K562 (cell line): Measurements from ENCODE around the gene EZH1. TPM values are rescaled to one million over a fixed set of nuclear protein-coding genes. Genes with fewer than 3 reads are reported as not detected.
A peak's percentile ranks its signal among the peaks of the same experiment; 100 is the strongest.

Experiments used
- ATAC-seq: fragments of 200-7000 bp; cut with Tn5 transposase; 3 replicates; pipeline ENCODE4 v1.9.1; 2020; ENCODE audit warnings: moderate library complexity
- BruUV-seq: library from RNA; stranded (reverse); fragments of 400-500 nt; replicated peaks from 2 replicates; lab custom pipeline; 2021; lab: Mats Ljungman, UMichigan
- CTCF ChIA-PET: fragments of 300-600 bp; formaldehyde crosslinking; extraction: SDS; loops from one replicate; lab custom pipeline; 2021; ENCODE audit warnings: low intra/inter-chr PET ratio; lab: Yijun Ruan, JAX
- POLR2A ChIA-PET: fragments of 300-600, 350-650 bp; sonication (Branson Sonifier 250); formaldehyde crosslinking; extraction: SDS; loops from one replicate; lab custom pipeline; 2021; ENCODE audit warnings: antibody characterized with exemption, inconsistent platforms; lab: Yijun Ruan, JAX
- DNase-seq, 4 experiments: peaks; one replicate each; pipeline versions ENCODE4 v3.0.0 to v3.0.0-alpha.2; 2011 to 2018; ENCODE audit warnings: low spot score in 3 of 4, mixed read lengths in 3 of 4; ENCODE audit errors: extremely low read depth in 1 of 4
- FAIRE-seq: peaks from 2 replicates; lab custom pipeline; 2011; peaks lifted over from hg19 to GRCh38; lab: Jason Lieb, UNC
- H2AFZ ChIP-seq: 2 replicates; pipeline ENCODE4 v1.6.0; 2011; ENCODE audit warnings: low read depth, low read length, control low read depth, inconsistent platforms
- H3K27ac ChIP-seq: fragments of 200-600 bp; 3 replicates; pipeline ENCODE4 v1.8.0; 2011; ENCODE audit warnings: low read depth, mild to moderate bottlenecking, control low read depth, inconsistent platforms, low read length, moderate library complexity, mixed read lengths; ENCODE audit errors: extremely low read depth
- H3K27me3 ChIP-seq, 2 experiments: fragments of 300-600 bp in 1 of 2; 2 replicates in 1 of 2; 3 replicates in 1 of 2; pipeline versions ENCODE4 v1.6.0 to v1.8.0; 2011; ENCODE audit warnings: inconsistent platforms in 2 of 2, low read length in 2 of 2, mild to moderate bottlenecking in 1 of 2, mixed read lengths in 1 of 2, moderate library complexity in 1 of 2; ENCODE audit not compliant: control insufficient read depth in 2 of 2, insufficient read depth in 2 of 2
- H3K36me3 ChIP-seq: fragments of 300-600 bp; 3 replicates; pipeline ENCODE4 v1.8.0; 2011; ENCODE audit warnings: mild to moderate bottlenecking, low read length, inconsistent platforms; ENCODE audit not compliant: control insufficient read depth, insufficient read depth
- H3K4me1 ChIP-seq, 2 experiments: fragments of 200-600 bp in 1 of 2; replicated peaks in 1 of 2; 2 replicates in 1 of 2; 3 replicates in 1 of 2; pipeline versions ENCODE4 v1.5.1 to v1.8.0; 2011; ENCODE audit warnings: inconsistent platforms in 2 of 2, low read length in 2 of 2, mild to moderate bottlenecking in 1 of 2, mixed read lengths in 1 of 2, moderate library complexity in 1 of 2; ENCODE audit not compliant: control insufficient read depth in 2 of 2, insufficient read depth in 2 of 2
- H3K4me2 ChIP-seq: 2 replicates; pipeline ENCODE4 v1.6.1; 2011; ENCODE audit warnings: low read length, control low read depth, inconsistent platforms, mixed read lengths; ENCODE audit not compliant: insufficient read depth
- H3K4me3 ChIP-seq: fragments of 200-600 bp; sonication (generic), shearing (Covaris generic); 2 replicates; pipeline ENCODE4 v1.5.1; 2016; ENCODE audit warnings: control low read depth, inconsistent platforms
- H3K79me2 ChIP-seq: fragments of 200-600 bp; 3 replicates; pipeline ENCODE4 v1.8.0; 2011; ENCODE audit warnings: low read length, inconsistent platforms; ENCODE audit not compliant: control insufficient read depth, insufficient read depth
- H3K9ac ChIP-seq, 2 experiments: 2 replicates each; pipeline versions ENCODE4 v1.6.0 to v1.6.1; 2011; ENCODE audit warnings: low read depth in 2 of 2, low read length in 2 of 2, control low read depth in 1 of 2, inconsistent platforms in 1 of 2, mild to moderate bottlenecking in 1 of 2, mixed read lengths in 1 of 2; ENCODE audit not compliant: insufficient read depth in 1 of 2
- H3K9me1 ChIP-seq: one replicate; pipeline ENCODE4 v1.6.0; 2011; ENCODE audit warnings: inconsistent platforms, mild to moderate bottlenecking, low read length, moderate library complexity; ENCODE audit not compliant: control insufficient read depth, insufficient read depth
- H3K9me3 ChIP-seq: replicated peaks from 2 replicates; pipeline ENCODE4 v1.5.1; 2011; ENCODE audit warnings: low read depth, low read length, inconsistent platforms; ENCODE audit not compliant: control insufficient read depth, insufficient read depth
- H4K20me1 ChIP-seq: replicated peaks from 2 replicates; pipeline ENCODE4 v1.6.1; 2011; ENCODE audit warnings: low read length, inconsistent platforms, mixed read lengths; ENCODE audit not compliant: control insufficient read depth, insufficient read depth
- ARNT ChIP-seq, 2 experiments: fragments of 450-650 bp; IDR thresholded peaks; 2 replicates each; pipeline ENCODE4 v1.6.1; 2016; ENCODE audit warnings: mild to moderate bottlenecking in 1 of 2
- BACH1 ChIP-seq: fragments of 200-800 bp; sonication (Bioruptor generic); IDR thresholded peaks from 2 replicates; pipeline ENCODE4 v1.6.1; 2016; ENCODE audit warnings: missing genetic modification characterization, missing compliant biosample characterization
- GABPA ChIP-seq: fragments of 200-800 bp; sonication (Bioruptor generic); conservative IDR thresholded peaks from 2 replicates; pipeline ENCODE4 v1.6.1; 2016; ENCODE audit warnings: low read depth, missing genetic modification characterization, missing compliant biosample characterization
- LCOR ChIP-seq: sonication (generic); formaldehyde crosslinking; IDR thresholded peaks from 2 replicates; pipeline ENCODE4 v1.8.0; 2022; ENCODE audit warnings: mild to moderate bottlenecking, missing genetic modification reagents
- MAFF ChIP-seq: IDR thresholded peaks from 2 replicates; pipeline ENCODE4 v1.6.1; 2012; ENCODE audit warnings: low read length, improper control_type of control experiment
- VEZF1 ChIP-seq: fragments of 200-800 bp; sonication (Bioruptor generic); IDR thresholded peaks from 2 replicates; pipeline ENCODE4 v1.6.1; 2017; ENCODE audit warnings: missing genetic modification characterization, missing compliant biosample characterization
- ZBTB11 ChIP-seq, 3 experiments: fragments of 200-800 bp in 1 of 3; fragments of 250-450 bp in 1 of 3; fragments of 450-650 bp in 1 of 3; sonication (Bioruptor Pico) in 1 of 3; sonication (Bioruptor generic) in 1 of 3; formaldehyde crosslinking in 1 of 3; IDR thresholded peaks; 2 replicates each; pipeline versions ENCODE4 v1.6.1 to v1.8.0; 2016 to 2022; ENCODE audit warnings: mild to moderate bottlenecking in 2 of 3, missing genetic modification characterization in 2 of 3, missing compliant biosample characterization in 1 of 3, moderate library complexity in 1 of 3
- ZNF274 ChIP-seq: IDR thresholded peaks from 2 replicates; pipeline ENCODE4 v1.6.1; 2011; ENCODE audit warnings: low read depth, mild to moderate bottlenecking, low read length, moderate library complexity, borderline replicate concordance
- ZNF316 ChIP-seq: fragments of 450-650 bp; IDR thresholded peaks from 2 replicates; pipeline ENCODE4 v1.6.1; 2016
- whole genome bisulfite sequencing: fragments of 100-300 bp; shearing (Covaris generic); methylation state at CpG from one replicate; pipeline ENCODE4 v1.1.6; 2016; ENCODE audit warnings: low coverage, mixed read lengths; ENCODE audit not compliant: insufficient coverage; ENCODE audit errors: missing lambda C conversion rate; 5-methylcytosine and 5-hydroxymethylcytosine counted together
- in situ Hi-C: fragments of 300-500 bp; cut with MboI; formaldehyde crosslinking; loops from 4 replicates; pipeline ENCODE4 v1.15.0; 2018; ENCODE audit warnings: inconsistent platforms, mixed read lengths
- intact Hi-C: fragments of 100-400 bp; cut with micrococcal nuclease; formaldehyde crosslinking; loops from 2 replicates; pipeline ENCODE4 v1.14.2; 2022
- polyA plus RNA-seq, 8 experiments: library from polyadenylated mRNA; depleted of rRNA in 4 of 8; stranded (reverse) in 5 of 8; unstranded in 3 of 8; fragments of >200 nt; fragmentation: Nextera tagmentation in 2 of 8; fragmentation: Illumina TruSeq in 1 of 8; extraction: Ambion mirVana in 2 of 8; extraction: Trizol in 1 of 8; gene quantifications; 2 replicates each; pipeline versions ENCODE4 v1.2.1 to v1.2.3, GENCODE V29; 2011 to 2014; ENCODE audit warnings: inconsistent platforms in 1 of 8, missing spikeins in 1 of 8
- total RNA-seq, 7 experiments: library from RNA; depleted of rRNA in 6 of 7; stranded (reverse); fragments of >200 nt in 6 of 7; fragmentation: Illumina TruSeq in 2 of 7; extraction: Trizol in 2 of 7; gene quantifications; 2 replicates each; pipeline versions ENCODE4 v1.2.1 to v1.2.3, GENCODE V29; 2011 to 2021; ENCODE audit warnings: low replicate concordance in 1 of 7
- TF ChIP-seq, protein P1 (sequence below): fragments of 450-650 bp; IDR thresholded peaks from 2 replicates; pipeline ENCODE4 v1.6.1; 2017; ENCODE audit warnings: antibody characterized with exemption, mild to moderate bottlenecking
- TF ChIP-seq, protein P2 (sequence below), 2 experiments: fragments of 250-450 bp in 1 of 2; fragments of 450-650 bp in 1 of 2; sonication (Bioruptor Pico) in 1 of 2; IDR thresholded peaks; 2 replicates each; pipeline versions ENCODE4 v1.6.1 to v1.8.0; 2016 to 2021; ENCODE audit warnings: mild to moderate bottlenecking in 2 of 2, moderate library complexity in 2 of 2, missing compliant biosample characterization in 1 of 2, missing genetic modification characterization in 1 of 2

EZH1 gene
- total and polyA plus RNA-seq, 9 of the 15 experiments (the other 6 are each of a cell fraction or from before 2014, with no cell fraction given), result 8.6 to 40.8 (median 22.9) TPM

DNA sequence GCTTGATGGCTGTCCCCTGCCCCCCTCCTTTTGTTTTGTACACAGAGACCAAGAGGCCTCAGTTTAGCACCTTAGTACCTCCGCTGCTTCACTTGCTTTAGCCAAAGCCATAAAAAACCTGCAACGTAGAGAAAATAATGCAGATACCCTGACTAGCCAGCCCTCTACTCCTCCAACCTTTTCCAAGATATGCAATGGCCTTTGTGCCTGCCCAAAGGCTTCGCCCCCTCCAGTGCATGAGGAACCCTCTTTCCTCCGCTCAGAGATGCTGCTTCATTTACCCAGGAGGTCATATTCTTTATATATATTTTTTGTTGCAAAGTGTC lies 45.5 kb downstream of the EZH1 start:
- H3K9me1 ChIP-seq, result no peaks in the 10 kb centered on the region
- peak overlapping the region; percentile 70 for H3K4me2 ChIP-seq
- peak overlapping the region; percentile 71 for H3K27ac ChIP-seq
- in situ Hi-C loops (no loop called here), intact Hi-C loops (loop anchor here (1.0 kb wide), 1 partner anchor 21 kb away; no protein-coding TSS in a partner anchor)
- H3K4me3 ChIP-seq, result no peak overlapping the region
- DNase-seq, result no peak
- H2AFZ ChIP-seq, result peak overlapping the region; percentile 29; the same call in 1 of the 2 replicates
- ChIA-PET POLR2A (interaction anchor here (0.6 to 2.5 kb wide), 13 partner anchors 8 to 241 kb away, joined by 3 to 17 read pairs (median 6); partner anchors contain the start of gene PLEKHH3), CTCF (interaction anchor here (0.7 kb wide), 1 partner anchor 11 kb away, joined by 5 read pairs; no protein-coding TSS in a partner anchor)
- no peak for FAIRE-seq
- H3K4me1 ChIP-seq, result peaks cover 28 to 34% of the 10 kb centered on the region in 2 experiments
- H4K20me1 ChIP-seq, result no peaks in the 10 kb centered on the region
- no TSS peak for BruUV-seq
- H3K79me2 ChIP-seq, result no peaks in the 10 kb centered on the region
- peaks cover 30% of the 10 kb centered on the region for H3K36me3 ChIP-seq
- ATAC-seq, result peak; percentile 34
- no peaks in the 10 kb centered on the region for H3K27me3 ChIP-seq
- WGBS, result 9% methylated on average over 4 of the region's 4 CpGs
- H3K9ac ChIP-seq, result peak overlapping the region in 1 of 2 experiments; percentile 24; a peak in 1 of 4 replicates
- no peaks in the 10 kb centered on the region for H3K9me3 ChIP-seq
- TF ChIP-seq GABPA (tag) (0 out of 2 replicates have a peak, but pooled peaks have one; percentile 27), BACH1 (tag) (0 out of 2 replicates have a peak, but pooled peaks have one; percentile 13), ZNF274 (peak; percentile 12; the same call in 1 of the 2 replicates), ZNF316 (0 out of 2 replicates have a peak, but pooled peaks have one; percentile 1), ARNT (IDR thresholded peaks at IDR 0.05) (no peak), VEZF1 (CRISPR knock-in tag) (peak; percentile 79), LCOR (no peak), ZBTB11 (CRISPR knock-in tag; IDR thresholded peaks at IDR 0.05) (0 out of 6 replicates have a peak, but pooled peaks of 1 of the 3 experiments have one; percentile 39), MAFF (peak; percentile 1; the same call in 1 of the 2 replicates)
- TF ChIP-seq, protein P1, sequence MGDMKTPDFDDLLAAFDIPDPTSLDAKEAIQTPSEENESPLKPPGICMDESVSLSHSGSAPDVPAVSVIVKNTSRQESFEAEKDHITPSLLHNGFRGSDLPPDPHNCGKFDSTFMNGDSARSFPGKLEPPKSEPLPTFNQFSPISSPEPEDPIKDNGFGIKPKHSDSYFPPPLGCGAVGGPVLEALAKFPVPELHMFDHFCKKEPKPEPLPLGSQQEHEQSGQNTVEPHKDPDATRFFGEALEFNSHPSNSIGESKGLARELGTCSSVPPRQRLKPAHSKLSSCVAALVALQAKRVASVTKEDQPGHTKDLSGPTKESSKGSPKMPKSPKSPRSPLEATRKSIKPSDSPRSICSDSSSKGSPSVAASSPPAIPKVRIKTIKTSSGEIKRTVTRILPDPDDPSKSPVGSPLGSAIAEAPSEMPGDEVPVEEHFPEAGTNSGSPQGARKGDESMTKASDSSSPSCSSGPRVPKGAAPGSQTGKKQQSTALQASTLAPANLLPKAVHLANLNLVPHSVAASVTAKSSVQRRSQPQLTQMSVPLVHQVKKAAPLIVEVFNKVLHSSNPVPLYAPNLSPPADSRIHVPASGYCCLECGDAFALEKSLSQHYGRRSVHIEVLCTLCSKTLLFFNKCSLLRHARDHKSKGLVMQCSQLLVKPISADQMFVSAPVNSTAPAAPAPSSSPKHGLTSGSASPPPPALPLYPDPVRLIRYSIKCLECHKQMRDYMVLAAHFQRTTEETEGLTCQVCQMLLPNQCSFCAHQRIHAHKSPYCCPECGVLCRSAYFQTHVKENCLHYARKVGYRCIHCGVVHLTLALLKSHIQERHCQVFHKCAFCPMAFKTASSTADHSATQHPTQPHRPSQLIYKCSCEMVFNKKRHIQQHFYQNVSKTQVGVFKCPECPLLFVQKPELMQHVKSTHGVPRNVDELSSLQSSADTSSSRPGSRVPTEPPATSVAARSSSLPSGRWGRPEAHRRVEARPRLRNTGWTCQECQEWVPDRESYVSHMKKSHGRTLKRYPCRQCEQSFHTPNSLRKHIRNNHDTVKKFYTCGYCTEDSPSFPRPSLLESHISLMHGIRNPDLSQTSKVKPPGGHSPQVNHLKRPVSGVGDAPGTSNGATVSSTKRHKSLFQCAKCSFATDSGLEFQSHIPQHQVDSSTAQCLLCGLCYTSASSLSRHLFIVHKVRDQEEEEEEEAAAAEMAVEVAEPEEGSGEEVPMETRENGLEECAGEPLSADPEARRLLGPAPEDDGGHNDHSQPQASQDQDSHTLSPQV, result peak; percentile 66; the same call in 1 of the 2 replicates
- TF ChIP-seq, protein P2, sequence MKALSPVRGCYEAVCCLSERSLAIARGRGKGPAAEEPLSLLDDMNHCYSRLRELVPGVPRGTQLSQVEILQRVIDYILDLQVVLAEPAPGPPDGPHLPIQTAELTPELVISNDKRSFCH (CRISPR knock-in tag; IDR thresholded peaks at IDR 0.05), result no peak
- TF ChIP-seq, protein P2 (tag; IDR thresholded peaks at IDR 0.05), result 0 out of 2 replicates have a peak, but pooled peaks have one; percentile 10
